ENCODE measurements around the gene LTBP1.

- no peak for TF ChIP-seq CTCF (IDR thresholded peaks at IDR 0.05)
- TF ChIP-seq REST (IDR thresholded peaks at IDR 0.05; ENCODE audit: insufficient read depth in 1 of 2, low read depth in 2 of 2, low read length in 1 of 2), result no peak
Observed at GRCh38 chr2:33268246-33268831, 321.6 kb downstream of the LTBP1 start.

Measured in Panc1 (cell line).